GM19395 (cell line): ENCODE measurements around the gene VBP1.
"Not testable (repeated sequence)": the region's sequence is repeated elsewhere in the genome, so short reads cannot be mapped to it uniquely, and the experiment has no call there.

Source experiments
- ATAC-seq: cut with Tn5 transposase; IDR thresholded peaks from one replicate; pipeline ENCODE4 v1.9.1; 2021; ENCODE audit warnings: mild to moderate bottlenecking, moderate library complexity; ENCODE audit not compliant: unreplicated experiment

Gene VBP1, protein sequence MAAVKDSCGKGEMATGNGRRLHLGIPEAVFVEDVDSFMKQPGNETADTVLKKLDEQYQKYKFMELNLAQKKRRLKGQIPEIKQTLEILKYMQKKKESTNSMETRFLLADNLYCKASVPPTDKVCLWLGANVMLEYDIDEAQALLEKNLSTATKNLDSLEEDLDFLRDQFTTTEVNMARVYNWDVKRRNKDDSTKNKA

GRCh38 chrX:155216179-155216939 lies at the start of gene VBP1:
Gene VBP1 (plus strand): TSS chrX:155216460. CDS start chrX:155216483, 23 bp downstream.
- ATAC-seq = peak; percentile 96

DNA sequence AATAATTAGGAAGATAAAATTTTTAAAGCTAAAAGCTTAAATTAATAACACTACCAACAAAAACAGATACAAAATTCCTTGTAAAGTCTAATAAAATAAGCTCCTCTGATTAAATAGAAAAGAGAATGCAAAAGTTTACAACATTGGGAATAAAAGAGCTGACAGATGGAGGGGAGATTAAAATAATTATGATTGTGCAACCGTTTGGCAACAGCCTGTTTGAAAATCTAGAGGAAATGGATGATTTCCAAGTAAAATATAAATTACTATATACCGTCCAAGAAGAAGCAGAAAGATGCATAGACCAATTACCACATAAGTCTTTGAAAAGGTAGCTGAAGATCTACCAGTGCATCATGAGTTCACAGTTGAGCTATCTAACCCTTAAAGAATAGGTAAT lies 46.4 kb upstream of the VBP1 start:
- no peak for ATAC-seq

DNA sequence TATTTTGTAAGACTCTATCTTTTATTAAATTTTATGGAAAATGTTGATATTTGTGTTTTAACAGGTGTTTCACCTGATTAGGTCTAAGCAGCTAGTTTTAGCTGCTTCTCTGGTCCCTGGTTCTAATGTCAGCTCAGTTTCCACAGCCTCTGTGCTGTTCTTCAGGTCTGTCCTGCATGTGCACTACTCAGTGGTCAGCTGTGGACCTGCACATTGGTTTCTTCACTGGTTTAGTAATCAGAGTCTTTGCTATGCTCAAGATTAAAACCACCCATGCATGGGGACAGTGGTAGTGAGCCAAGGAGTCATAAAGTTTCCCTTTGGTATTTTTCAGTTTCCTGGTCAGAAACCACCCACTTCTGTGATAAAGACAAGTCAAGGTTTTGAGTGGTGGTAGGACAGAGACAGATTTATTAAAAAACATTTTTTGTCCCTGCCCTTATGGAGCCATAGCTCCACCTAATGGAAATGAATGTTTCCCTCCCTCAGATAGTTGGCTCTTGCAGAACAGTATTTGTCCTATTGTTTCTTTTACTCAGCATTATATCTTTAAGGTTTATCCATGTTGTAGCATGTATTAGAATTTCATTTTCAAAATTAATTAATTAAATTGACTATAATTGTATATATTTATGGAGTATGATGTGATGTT lies 36.8 kb upstream of the VBP1 start:
- ATAC-seq = no peak

DNA sequence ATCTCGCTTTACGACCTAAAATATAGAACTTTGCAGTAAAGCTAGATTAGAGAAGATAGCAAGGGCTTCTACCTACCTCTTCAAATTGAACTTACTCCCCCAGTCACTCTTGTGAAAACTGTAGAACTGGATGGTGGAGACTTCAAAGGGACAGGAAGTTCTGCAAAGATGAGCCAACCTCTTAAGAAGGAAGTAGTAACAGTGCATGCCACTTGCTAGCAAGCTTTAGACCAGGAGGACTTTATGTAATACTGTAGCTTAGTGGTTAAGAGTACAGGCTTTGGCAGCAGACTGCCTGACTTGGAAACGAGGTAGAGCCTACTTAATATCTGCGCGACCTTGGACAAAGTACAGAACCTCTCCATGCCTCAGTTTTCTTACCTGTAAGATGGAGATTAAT lies 27.5 kb upstream of the VBP1 start:
- ATAC-seq = no peak

DNA sequence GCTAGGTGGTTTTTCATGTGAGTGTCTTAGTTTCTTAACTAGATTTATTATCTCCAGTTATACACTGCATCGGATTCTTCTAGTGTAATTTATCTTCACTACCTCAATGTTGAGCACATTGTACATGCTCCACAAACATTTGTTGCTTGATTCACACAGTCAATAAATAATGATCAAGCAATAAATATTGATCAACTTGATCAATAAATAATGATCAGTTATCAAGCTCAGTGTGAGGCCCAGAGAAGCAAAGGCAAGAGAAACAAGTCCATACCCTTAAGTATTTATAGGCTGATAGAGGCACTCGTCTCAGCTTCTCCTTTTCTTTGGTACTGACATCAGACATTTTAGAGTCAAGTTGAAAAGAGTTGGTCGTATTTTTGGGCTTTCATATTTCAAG lies 5.1 kb upstream of the VBP1 start:
- ATAC-seq = no peak

DNA sequence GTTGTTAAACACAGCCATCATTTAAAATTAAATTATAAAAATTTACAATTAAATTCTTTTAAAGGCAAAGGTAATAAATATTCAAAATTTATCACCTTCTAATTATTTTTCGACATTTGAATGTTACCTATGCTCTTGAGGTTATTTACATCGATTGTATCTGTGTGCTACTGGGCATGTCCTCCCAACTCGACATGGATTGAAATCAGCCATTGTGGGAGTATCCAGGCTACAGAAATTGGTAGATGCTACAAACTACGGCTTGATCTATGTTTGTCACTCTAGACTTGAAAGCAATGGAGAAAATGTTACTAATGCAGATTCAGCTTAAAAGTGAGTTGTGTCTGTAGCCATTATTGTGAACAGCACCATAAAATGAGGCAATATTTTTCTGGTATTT lies 2.5 kb upstream of the VBP1 start:
- no peak for ATAC-seq

DNA sequence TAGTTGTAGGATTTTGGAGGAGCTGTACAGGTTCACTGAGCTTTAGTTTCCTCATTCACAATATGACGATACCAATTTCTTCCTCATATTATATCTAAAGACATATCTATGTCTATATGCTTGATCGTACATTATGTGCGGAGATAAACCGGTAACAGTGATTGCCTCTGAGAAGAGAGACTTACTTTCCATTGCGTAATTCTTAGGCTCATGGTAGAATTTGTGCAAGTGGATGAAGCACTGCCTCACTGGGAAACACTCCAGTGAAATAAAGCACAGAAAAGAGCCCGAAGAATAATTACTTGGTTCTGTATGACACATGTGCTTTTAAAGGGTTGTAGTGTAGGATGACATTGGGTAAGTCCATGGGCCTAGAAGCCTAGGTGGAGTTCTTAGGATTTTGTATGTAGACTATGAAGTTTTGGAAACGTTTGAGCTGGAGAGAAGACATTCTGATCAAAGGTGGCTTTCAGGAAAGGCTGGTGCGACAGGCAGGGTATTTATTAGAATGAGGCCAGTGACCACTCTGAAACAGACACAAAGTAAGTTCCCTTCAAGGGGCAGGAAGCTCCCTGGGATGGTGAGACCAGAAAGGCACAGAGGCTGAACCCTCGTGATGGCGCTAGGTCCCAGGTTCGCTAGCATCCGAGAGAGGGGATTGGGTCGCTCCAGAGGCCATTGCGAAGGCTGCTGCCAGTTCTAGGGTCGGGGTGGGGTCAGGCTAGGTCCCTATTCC lies 649 bp upstream of the VBP1 start:
- peak; percentile 47 for ATAC-seq

DNA sequence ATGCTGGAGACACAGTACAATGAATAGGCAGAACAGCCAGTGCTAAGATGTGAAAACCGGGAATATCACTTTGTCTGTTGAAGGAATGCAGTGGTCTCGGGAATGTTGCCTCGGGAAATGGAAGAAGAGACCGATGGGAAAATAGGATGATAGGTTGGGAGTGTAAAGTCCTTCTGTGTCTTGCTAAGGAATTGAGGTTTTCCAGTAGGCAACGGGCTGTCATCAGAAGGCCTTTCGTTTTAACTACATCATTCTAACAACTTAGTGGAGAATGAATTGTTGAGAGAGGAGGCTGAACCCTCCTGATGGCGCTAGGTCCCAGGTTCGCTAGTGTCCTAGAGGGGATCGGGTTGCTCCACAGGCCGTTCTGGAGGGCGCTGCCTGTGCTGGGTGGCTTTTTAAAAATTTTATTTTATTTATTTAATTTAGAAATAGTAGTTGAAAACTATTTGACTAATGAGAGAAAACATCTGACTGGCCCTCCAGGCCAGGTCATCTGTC lies 730 bp downstream of the VBP1 start:
- ATAC-seq = no peak

DNA sequence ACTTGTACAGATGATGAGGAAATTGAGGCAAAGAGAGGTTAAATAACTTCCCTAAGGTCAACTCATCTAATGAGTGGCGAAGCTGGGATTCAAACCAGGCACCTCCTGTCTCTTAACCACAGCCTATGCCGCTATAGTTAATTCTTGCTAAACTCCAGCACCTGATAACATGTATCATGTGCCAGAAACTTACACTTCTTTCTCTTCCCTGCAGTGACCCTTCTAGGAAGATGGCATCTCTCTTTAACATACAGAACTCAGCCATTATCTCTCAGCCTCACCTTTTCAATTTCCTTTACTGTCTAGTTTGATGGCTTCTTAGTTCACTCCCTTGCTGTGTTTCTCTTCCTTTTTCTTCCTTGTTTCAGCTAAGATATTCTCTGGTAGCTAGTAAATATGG lies 2.5 kb downstream of the VBP1 start:
- ATAC-seq = no peak

- ATAC-seq = no peak
Observed at GRCh38 chrX:155221351-155221750, 5.1 kb downstream of the VBP1 start.

- not testable (repeated sequence) for ATAC-seq
Observed at GRCh38 chrX:155223746-155224145, 7.5 kb downstream of the VBP1 start.

DNA sequence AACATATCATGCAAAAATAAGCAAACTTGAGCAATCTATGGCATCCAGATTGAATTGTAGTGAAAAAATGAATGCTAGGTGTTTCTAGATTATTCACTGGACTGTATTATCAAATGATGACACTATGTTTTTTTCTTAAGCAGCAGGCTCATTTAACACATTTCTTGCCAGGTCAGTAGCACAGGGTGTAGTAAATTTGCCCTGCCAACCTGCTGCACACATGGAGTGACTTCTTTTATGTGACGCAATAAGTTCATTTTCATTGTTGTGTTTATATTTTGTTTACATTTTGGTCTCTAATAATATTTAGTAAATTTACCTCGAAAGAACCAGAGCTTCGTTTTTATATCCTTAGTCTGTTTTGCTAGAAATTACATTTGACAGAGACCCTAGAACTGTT lies 9.5 kb downstream of the VBP1 start:
- ATAC-seq = no peak

DNA sequence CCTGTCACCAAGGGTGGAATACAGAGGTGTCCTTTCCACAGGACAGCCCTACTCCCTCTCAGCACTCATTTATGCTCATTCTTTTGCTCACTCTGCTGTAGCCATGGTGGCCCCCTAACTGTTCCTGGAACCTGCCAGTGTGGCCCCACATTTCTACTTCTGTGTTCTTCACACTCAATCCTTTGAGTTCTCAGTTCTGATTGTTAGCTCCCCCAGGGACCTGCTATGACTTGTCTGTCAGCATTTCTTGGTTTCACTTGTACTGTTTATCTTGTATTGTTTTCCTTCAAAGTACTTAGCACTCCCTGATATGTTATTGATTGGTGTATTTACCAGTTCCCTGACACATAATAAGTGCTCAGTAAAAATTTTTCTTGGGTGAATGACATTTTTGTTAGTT lies 14.9 kb downstream of the VBP1 start:
- peak; percentile 82 for ATAC-seq

DNA sequence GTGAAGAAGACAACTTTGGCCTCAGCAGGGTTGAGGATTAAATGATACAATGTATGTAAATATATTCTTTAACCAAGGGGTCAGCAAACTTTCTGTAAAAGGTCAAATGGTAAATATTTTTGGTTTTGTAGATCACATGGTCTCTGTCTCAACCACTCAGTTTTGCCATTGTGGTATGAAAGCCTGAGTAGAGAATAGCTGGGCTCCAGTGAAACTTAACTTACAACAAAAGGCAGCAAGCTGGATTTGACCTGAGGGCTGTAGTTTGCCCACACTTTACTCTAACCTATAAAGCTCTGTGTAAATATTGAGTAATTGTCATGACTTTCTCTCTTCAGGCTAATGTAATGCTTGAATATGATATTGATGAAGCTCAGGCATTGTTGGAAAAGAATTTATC lies 19.6 kb downstream of the VBP1 start:
- ATAC-seq = no peak

- ATAC-seq = no peak
Observed at GRCh38 chrX:155237719-155238118, 21.5 kb downstream of the VBP1 start.

- no peak for ATAC-seq
Observed at GRCh38 chrX:155242300-155242699, 26.0 kb downstream of the VBP1 start.

DNA sequence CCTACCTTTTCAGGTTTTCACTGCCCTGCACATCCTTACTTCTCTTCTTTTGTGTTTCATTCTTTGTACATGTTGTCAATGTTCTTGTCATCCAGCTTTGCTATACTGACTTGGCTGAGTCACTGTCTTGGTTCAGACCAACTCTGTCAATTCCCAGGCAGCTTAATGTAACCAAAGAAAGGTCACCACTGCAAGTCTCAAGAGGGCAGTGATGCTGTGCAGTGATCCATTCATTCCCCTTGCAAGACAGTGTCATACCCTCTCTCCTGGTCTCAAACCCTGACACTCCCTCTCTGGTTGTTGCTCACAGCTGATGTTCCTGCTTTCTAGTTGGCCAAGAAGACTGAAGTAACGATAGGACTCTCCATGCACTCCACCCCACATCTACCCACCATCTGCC lies 30.5 kb downstream of the VBP1 start:
- no peak for ATAC-seq

GRCh38 chrX:155247497-155247896 lies 31.2 kb downstream of the VBP1 start:
- no peak for ATAC-seq

- no peak for ATAC-seq
Observed at GRCh38 chrX:155251391-155251790, 35.1 kb downstream of the VBP1 start.

GRCh38 chrX:155259752-155260151 lies 43.5 kb downstream of the VBP1 start:
- no peak for ATAC-seq
